GDM1 (cell line): Measurements from ENCODE around the gene ADAM8.
"Not testable (repeated sequence)": the region's sequence is repeated elsewhere in the genome, so short reads cannot be mapped to it uniquely, and the experiment has no call there.

Experiments
- DNase-seq: peaks from one replicate; lab custom pipeline; 2025; lab: John Stamatoyannopoulos, UW

Gene ADAM8

DNA sequence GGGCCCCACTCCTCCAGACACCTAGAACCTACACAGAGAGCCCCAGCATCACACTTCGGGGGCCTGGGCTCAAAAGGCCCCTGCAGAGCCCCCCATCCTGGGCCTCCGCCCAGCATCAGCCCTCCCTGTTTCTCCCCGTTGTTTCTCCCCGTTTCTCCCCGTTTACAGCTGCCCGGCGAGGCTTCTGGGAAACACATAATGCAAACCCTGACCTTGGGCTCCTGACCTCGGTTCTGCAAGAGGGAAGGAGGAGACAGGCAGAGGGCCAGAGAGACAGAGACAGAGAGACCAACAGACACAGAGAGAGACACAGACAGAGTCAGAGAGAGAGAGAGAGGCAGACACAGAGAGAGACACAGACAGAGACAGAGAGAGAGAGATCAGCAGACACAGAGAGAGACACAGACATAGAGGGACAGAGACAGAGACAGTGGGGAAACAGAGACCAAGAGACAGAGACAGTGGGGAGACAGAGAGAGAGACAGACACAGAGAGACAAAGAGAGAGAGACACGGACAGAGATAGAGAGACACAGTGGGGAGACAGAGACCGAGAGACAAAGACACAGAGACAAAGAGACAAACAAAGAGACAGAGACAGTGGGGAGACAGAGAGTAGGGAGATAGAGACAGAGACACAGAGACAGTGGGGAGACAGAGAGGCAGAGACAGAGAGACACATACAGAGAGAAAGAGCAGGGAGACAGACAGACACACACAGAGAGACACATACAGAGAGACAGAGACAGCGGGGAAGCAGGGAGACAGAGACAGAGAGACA is 26.5 kb downstream of the ADAM8 start:
- DNase-seq = no peak

- DNase-seq = no peak
Observed at GRCh38 chr10:133249094-133249780, 27.4 kb downstream of the ADAM8 start.

DNA sequence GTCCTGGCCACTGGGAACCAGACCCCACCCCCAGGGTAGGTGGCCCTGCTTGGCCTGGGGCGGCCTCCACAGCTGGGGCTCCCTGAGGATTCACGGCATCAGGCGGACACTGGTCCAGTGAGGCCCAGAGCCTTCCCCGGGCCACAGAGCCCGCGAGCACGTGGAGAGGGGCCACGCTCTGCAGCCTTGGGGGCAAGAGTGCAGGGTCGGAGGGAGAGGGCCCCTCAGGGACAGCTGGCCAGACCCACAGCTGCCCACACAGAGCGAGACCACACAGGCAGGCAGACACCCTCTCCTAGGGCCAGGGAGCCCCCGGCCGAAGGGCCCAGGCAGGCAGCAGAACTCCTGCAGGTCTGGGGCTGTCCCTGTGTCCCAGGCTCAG is 28.3 kb downstream of the ADAM8 start:
- DNase-seq = no peak

DNA sequence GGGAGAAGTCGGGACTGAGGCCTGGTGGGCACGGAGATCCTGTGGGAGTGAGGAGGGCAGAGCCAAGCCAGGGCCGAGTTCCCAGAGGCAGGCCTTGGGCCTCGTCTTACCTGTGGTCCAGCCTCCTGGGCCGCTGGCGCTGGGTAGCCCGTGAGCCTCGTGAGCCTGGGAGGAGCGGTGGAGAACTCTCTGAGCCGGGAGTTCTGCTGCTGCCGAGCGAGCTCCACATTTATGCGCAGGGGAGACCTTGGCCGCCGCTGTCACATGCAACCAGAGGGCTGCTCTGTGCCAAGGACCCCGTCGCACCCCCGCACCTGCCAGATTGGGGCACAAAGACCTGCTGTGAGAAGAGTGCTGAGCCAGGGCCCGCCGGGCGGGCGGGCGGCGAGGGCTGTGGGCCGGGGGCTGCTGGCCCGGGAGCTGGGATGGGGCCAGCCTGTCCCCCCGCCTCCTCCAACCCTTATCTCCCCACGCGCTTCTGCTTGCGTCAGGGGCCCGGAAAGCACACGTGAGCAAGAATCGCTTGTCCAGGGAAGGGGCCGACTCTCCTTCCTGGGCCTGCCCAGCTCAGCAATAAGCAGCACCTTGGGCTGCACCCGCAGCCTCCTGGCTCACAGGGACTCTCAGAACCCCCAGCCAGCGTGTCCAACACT is 28.9 kb downstream of the ADAM8 start:
- no peak for DNase-seq

GRCh38 chr10:133246236-133246626 is 30.4 kb downstream of the ADAM8 start:
- DNase-seq = no peak

GRCh38 chr10:133245439-133246235 is 31.0 kb downstream of the ADAM8 start:
- no peak for DNase-seq

GRCh38 chr10:133243593-133243992 is 33.1 kb downstream of the ADAM8 start:
- no peak for DNase-seq

DNA sequence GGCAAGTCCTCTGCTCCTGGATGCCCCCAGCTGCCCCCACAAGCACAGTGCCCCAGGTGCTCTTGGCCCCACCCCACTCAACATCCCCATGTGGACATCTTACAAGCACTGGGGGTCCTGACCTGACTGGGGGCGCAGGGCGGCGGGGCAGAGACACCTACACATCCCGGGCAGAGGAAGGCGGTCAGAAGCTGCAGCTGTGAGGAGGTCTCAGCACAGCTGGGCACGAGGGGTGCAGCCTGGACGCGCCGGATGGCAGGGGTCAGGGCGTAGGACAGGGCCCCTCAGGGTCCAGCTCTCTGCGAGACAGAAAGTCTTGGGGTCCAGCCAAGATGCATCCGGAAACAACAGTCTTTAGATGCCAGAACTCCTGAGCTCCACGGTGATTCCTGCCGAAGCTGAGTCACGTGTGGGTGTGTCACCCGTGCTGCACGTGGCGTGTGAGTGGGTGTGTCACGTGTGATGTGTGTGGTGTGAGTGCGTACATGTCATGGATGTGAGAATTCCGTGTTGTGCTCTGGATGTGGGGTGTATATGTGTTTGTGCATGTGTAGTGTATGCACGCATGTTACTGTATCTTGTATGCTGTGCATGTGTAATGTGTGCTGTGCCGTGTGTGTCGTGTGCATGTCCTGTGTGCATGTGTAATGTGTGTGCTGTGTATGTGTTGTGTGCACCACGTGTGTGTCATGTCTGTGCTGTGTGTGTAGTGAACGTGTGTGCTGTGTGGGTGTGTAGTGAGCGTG is 33.9 kb downstream of the ADAM8 start:
- no peak for DNase-seq

GRCh38 chr10:133241501-133242205 is 35.0 kb downstream of the ADAM8 start:
- no peak for DNase-seq

DNA sequence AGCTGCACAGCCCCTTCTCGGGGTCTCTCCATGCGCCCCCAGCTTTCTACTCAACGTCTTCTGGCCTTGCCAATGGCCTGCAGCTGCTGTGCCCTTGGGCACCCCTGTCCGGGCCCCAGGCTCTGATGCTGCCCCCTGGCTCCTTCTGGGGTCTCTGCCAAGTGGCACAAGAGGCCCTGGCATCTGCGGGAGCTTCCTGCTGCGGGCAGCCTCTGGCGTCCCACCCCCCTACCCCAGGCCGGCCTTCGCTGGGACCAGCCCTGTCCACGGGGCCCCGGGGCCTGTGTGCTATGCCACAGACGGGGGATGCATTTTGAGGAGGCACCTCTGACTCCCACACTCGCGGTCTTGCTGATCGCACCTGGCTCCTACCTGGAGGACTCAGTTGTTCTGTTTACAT is 36.7 kb downstream of the ADAM8 start:
- no peak for DNase-seq

DNA sequence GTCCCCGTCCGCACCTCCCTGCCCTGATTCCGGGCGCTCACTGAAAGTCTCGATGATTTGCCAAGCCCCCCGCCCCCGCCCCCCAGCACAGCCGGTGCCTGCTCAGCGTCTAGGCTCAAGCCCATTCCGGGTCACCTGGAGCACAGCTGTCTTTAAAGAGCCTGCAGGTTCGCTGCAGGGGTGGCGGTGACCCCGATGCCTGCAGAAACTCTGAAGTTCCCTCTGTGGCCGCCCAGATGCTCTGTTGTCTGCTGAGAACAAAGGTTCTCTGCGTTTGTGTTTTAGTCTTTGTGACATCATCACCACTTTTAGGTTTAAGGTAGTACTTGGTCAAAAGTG is 38.2 kb downstream of the ADAM8 start:
- no peak for DNase-seq

DNA sequence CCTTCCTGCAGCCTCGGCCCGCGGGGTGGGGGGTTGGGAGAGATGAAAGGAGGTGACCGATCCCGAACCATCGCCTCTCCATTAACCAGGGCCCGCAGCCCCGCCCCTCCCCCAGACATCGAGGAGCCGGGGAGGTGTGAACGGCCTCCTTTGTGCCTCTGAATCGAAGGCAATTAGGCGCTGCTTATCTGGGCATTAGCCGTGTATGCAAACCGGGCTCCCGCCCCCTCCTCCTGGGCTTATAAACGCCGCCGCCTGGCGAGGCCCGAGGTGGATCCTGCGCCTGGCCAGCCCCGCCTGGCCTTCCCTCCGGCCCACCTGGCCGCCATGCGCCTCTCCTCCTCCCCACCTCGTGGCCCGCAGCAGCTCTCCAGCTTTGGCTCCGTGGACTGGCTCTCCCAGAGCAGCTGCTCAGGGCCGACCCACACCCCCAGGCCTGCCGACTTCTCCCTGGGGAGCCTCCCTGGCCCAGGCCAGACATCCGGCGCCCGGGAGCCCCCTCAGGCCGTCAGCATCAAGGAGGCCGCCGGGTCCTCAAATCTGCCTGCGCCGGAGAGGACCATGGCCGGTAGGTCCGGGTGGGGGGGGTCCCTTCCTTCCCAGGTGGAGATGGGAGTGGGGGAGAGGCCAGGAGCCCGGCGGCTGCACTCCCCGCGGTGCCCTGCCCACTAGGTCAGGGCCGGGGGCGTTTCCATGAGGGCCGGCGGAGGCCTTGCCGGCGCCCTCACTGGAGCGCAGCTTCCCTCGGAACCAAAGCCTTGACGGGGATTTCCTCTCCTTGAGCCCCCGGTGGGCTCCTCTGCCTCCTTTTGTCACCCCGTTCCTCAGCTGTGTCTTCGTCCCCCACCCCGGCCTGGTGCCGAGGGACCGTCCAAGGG is 38.8 kb downstream of the ADAM8 start, which contains the start of gene VENTX:
Gene VENTX (plus strand): TSS at position 268 of the 878 bp plus-strand sequence. CDS start 60 bp downstream, at position 328.
- no peak for DNase-seq

DNA sequence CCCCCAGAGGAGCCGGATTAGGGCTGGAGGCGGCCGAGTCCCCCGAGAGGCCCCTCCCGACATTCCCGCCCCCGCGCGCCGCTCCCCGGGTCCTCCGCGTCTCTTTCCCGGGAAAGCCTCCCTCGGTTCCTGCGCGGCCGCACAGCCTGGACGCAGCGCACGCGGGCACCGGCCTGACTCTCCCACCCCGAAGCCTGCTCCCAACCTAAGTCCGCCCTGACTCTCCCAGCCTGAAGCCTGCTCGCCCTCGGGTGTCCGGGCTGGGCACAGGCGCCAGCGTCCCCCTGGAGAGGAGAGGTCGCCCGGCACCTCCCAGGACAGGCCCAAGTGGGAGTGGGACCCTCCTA is 39.5 kb downstream of the ADAM8 start:
- no peak for DNase-seq

DNA sequence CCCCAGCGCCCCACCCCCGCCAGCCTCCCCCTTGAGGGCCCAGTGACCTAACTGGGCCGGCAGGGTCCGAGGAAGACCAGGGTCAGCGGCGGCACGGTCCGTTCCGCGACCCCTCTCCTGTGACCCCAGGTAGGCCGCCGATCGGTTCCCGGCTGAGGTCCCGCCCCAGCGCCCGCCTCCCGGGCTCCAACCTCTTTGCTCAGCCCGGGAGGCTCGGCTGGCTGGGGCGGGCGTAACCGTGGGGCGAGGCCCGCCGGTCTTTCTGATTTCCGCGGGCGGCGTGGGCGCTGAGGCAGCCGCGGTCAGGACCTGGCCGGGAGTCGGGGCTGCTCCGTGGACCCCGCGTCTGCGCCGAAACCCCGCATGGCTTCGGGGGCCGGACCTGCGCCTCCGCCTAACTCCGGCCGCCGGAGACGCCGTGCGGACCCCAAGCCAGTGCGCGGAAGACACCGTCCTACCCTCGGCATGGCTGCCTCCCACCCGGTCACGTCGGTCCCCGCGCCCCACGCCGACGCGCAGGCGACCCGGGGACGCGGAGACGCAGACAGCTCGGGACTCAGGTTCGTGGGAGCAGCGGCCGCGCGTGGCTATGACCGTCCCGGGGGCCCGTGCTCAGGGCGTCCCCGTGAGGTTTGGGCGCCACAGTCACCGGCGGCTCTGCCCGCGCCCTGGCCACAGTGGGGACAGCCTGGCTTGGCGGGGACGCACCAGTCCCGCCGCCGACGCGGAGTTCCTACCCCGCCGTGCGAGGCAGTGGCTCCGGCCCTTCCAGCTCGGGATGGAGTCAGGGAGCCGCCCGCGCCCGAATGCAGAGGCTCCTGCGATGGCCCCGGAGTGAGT is 40.0 kb downstream of the ADAM8 start:
- DNase-seq = no peak

DNA sequence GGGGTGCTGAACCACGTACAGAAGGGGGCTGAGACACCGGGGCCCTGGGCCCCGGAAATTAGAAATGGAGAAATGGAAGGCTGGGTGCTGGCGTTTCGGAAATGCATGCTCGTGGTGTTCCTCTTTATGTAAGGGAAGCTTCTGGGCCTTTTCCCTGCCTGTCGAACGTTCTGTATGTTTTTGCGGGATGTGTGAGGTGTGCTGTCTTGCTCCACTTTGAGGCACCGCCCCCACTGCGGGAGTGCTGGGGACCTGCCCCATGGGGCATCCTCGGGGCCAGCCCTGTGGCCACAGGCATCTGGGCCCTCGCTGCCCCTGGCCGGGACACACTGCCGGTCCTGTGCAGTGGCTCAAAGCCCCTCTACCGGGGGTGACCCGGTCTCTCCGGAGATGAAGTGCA is 40.7 kb downstream of the ADAM8 start:
- DNase-seq = no peak

GRCh38 chr10:133235265-133235855 is 41.3 kb downstream of the ADAM8 start:
- no peak for DNase-seq

- not testable (repeated sequence) for DNase-seq
Observed at GRCh38 chr10:133234796-133235195, 41.9 kb downstream of the ADAM8 start.

- DNase-seq = no peak
Observed at GRCh38 chr10:133231946-133232574, 44.6 kb downstream of the ADAM8 start.
